HepG2 (cell line): Measurements from ENCODE around the gene INAFM2. TPM values are rescaled to one million over a fixed set of nuclear protein-coding genes. Genes with fewer than 3 reads are reported as not detected.

Experiments
- DBP ChIP-seq: sonication (generic); formaldehyde crosslinking; IDR thresholded peaks from 2 replicates; pipeline ENCODE4 v1.4.0; 2020; ENCODE audit warnings: missing genetic modification reagents; ENCODE audit errors: not compliant biosample characterization
- GMEB1 ChIP-seq: sonication (generic); formaldehyde crosslinking; IDR thresholded peaks from 2 replicates; pipeline ENCODE4 v1.5.1; 2020; ENCODE audit warnings: missing genetic modification reagents, mild to moderate bottlenecking, borderline replicate concordance
- HDAC1 ChIP-seq: sonication (generic); formaldehyde crosslinking; IDR thresholded peaks from 2 replicates; pipeline ENCODE4 v1.5.1; 2020; ENCODE audit warnings: mild to moderate bottlenecking, missing genetic modification reagents
- HHEX ChIP-seq: IDR thresholded peaks from 2 replicates; pipeline ENCODE4 v1.6.1; 2016; ENCODE audit warnings: control low read depth
- HIVEP1 ChIP-seq: sonication (generic); formaldehyde crosslinking; IDR thresholded peaks from 2 replicates; pipeline ENCODE4 v1.4.0; 2020; ENCODE audit warnings: mild to moderate bottlenecking, missing genetic modification reagents
- HNF4A ChIP-seq: sonication (generic); formaldehyde crosslinking; IDR thresholded peaks from 2 replicates; pipeline ENCODE4 v1.4.0; 2020; ENCODE audit warnings: missing genetic modification reagents
- JUNB ChIP-seq: sonication (generic); formaldehyde crosslinking; IDR thresholded peaks from 2 replicates; pipeline ENCODE4 v1.8.0; 2022; ENCODE audit warnings: missing genetic modification reagents, mild to moderate bottlenecking, borderline replicate concordance
- KMT2A ChIP-seq: sonication (generic); formaldehyde crosslinking; IDR thresholded peaks from 2 replicates; pipeline ENCODE4 v1.4.0; 2020; ENCODE audit warnings: missing genetic modification reagents
- MYNN ChIP-seq: sonication (generic); formaldehyde crosslinking; IDR thresholded peaks from 2 replicates; pipeline ENCODE4 v1.4.0; 2020; ENCODE audit warnings: mild to moderate bottlenecking, low read depth, missing genetic modification reagents
- MZF1 ChIP-seq: sonication (generic); formaldehyde crosslinking; IDR thresholded peaks from 2 replicates; pipeline ENCODE4 v1.8.1; 2023; ENCODE audit warnings: mild to moderate bottlenecking, missing genetic modification reagents, borderline replicate concordance
- NFIB ChIP-seq: sonication (generic); formaldehyde crosslinking; IDR thresholded peaks from 2 replicates; pipeline ENCODE4 v1.9.0; 2021; ENCODE audit warnings: missing genetic modification reagents, mild to moderate bottlenecking, borderline replicate concordance
- NR2F6 ChIP-seq, 2 experiments: IDR thresholded peaks; 2 replicates each; pipeline ENCODE4 v1.6.1; 2016; ENCODE audit warnings: antibody characterized with exemption in 1 of 2, mild to moderate bottlenecking in 1 of 2
- PHF21A ChIP-seq: sonication (generic); formaldehyde crosslinking; IDR thresholded peaks from 2 replicates; pipeline ENCODE4 v1.5.0; 2020; ENCODE audit warnings: mild to moderate bottlenecking, missing genetic modification reagents
- RAD51 ChIP-seq: fragments of 450-650 bp; IDR thresholded peaks from 2 replicates; pipeline ENCODE4 v1.6.1; 2016; ENCODE audit warnings: borderline replicate concordance
- RXRB ChIP-seq: IDR thresholded peaks from 2 replicates; pipeline ENCODE4 v1.6.1; 2016; ENCODE audit warnings: borderline replicate concordance, missing genetic modification reagents, missing compliant biosample characterization
- SUZ12 ChIP-seq: fragments of 150-350 bp; IDR thresholded peaks from 2 replicates; pipeline ENCODE4 v1.6.1; 2014; ENCODE audit warnings: low read depth, low read length
- TARDBP ChIP-seq: sonication (generic); formaldehyde crosslinking; IDR thresholded peaks from 2 replicates; pipeline ENCODE4 v1.8.0; 2022; ENCODE audit warnings: mild to moderate bottlenecking, missing genetic modification reagents
- TOE1 ChIP-seq: sonication (generic); formaldehyde crosslinking; IDR thresholded peaks from 2 replicates; pipeline ENCODE4 v1.4.0; 2020; ENCODE audit warnings: mild to moderate bottlenecking, missing genetic modification reagents
- ZBTB33 ChIP-seq: sonication (generic); formaldehyde crosslinking; IDR thresholded peaks from 2 replicates; pipeline ENCODE4 v1.4.0; 2020; ENCODE audit warnings: missing genetic modification reagents
- ZFYVE20 ChIP-seq: sonication (generic); formaldehyde crosslinking; IDR thresholded peaks from 2 replicates; pipeline ENCODE4 v1.8.0; 2023; ENCODE audit warnings: low read depth, mild to moderate bottlenecking, moderate library complexity, missing genetic modification reagents, borderline replicate concordance
- ZNF143 ChIP-seq: sonication (generic); formaldehyde crosslinking; IDR thresholded peaks from 2 replicates; pipeline ENCODE4 v1.4.0; 2020; ENCODE audit warnings: missing genetic modification reagents
- ZNF263 ChIP-seq: sonication (generic); formaldehyde crosslinking; IDR thresholded peaks from 2 replicates; pipeline ENCODE4 v1.4.0; 2020; ENCODE audit warnings: missing genetic modification reagents
- ZNF335 ChIP-seq: sonication (generic); formaldehyde crosslinking; IDR thresholded peaks from 2 replicates; pipeline ENCODE4 v1.4.0; 2020; ENCODE audit warnings: missing genetic modification reagents
- ZNF33A ChIP-seq: sonication (generic); formaldehyde crosslinking; IDR thresholded peaks from 2 replicates; pipeline ENCODE4 v1.5.1; 2020; ENCODE audit warnings: missing genetic modification reagents, mild to moderate bottlenecking, moderate library complexity, borderline replicate concordance
- ZNF563 ChIP-seq: sonication (generic); formaldehyde crosslinking; IDR thresholded peaks from 2 replicates; pipeline ENCODE4 v1.8.0; 2022; ENCODE audit warnings: mild to moderate bottlenecking, moderate library complexity, missing genetic modification reagents
- ZNF615 ChIP-seq: sonication (generic); formaldehyde crosslinking; IDR thresholded peaks from 2 replicates; pipeline ENCODE4 v1.5.0; 2020; ENCODE audit warnings: mild to moderate bottlenecking, missing genetic modification reagents, borderline replicate concordance
- ZNF775 ChIP-seq: sonication (generic); formaldehyde crosslinking; IDR thresholded peaks from 2 replicates; pipeline ENCODE4 v1.4.0; 2020; ENCODE audit warnings: missing genetic modification reagents, mild to moderate bottlenecking, moderate library complexity, borderline replicate concordance
- ZZZ3 ChIP-seq: sonication (generic); formaldehyde crosslinking; IDR thresholded peaks from 2 replicates; pipeline ENCODE4 v1.4.0; 2020; ENCODE audit warnings: missing genetic modification reagents, mild to moderate bottlenecking, borderline replicate concordance
- polyA plus RNA-seq, 8 experiments: library from polyadenylated mRNA; depleted of rRNA in 3 of 8; stranded (reverse) in 7 of 8; unstranded in 1 of 8; fragments of >200 nt; fragmentation: Illumina TruSeq in 4 of 8; extraction: Trizol in 4 of 8; gene quantifications; 2 replicates each; pipeline versions ENCODE4 v1.2.1 to v1.2.3, GENCODE V29; 2011 to 2016; ENCODE audit warnings: low read depth in 4 of 8, missing spikeins in 1 of 8, mixed read lengths in 1 of 8; ENCODE audit not compliant: insufficient read depth in 1 of 8
- total RNA-seq, 5 experiments: library from RNA; depleted of rRNA; stranded (reverse); fragments of >200 nt; fragmentation: Illumina TruSeq; extraction: Trizol; gene quantifications; 2 replicates each; pipeline ENCODE4 v1.2.3, GENCODE V29; 2016; ENCODE audit warnings: low read depth in 1 of 5

Gene INAFM2
- total and polyA plus RNA-seq, 2 of the 13 experiments (the other 11 are each of a cell fraction or from before 2014, with no cell fraction given): 5.5 to 6.5 TPM

- TF ChIP-seq HIVEP1 (CRISPR knock-in tag) (peak; percentile 60; the same call in 1 of the 2 replicates), RAD51 (no peak), MYNN (CRISPR knock-in tag) (no peak), TARDBP (no peak), ZNF615 (CRISPR knock-in tag) (no peak), GMEB1 (CRISPR knock-in tag) (peak; percentile 57; the same call in 1 of the 2 replicates), HDAC1 (CRISPR knock-in tag) (peak; percentile 82), HNF4A (CRISPR knock-in tag) (no peak), KMT2A (no peak; the same call in 1 of the 2 replicates), TOE1 (CRISPR knock-in tag) (peak; percentile 27; the same call in 1 of the 2 replicates), DBP (no peak), NR2F6 (IDR thresholded peaks at IDR 0.05) (no peak), NR2F6 (CRISPR knock-in tag; IDR thresholded peaks at IDR 0.05) (no peak), ZNF775 (CRISPR knock-in tag) (no peak), RXRB (CRISPR knock-in tag) (peak; percentile 31; the same call in 1 of the 2 replicates), HHEX (no peak), ZNF143 (CRISPR knock-in tag) (no peak), ZZZ3 (0 out of 2 replicates have a peak, but pooled peaks have one; percentile 33), NFIB (CRISPR knock-in tag) (no peak), MZF1 (no peak), ZNF335 (no peak), PHF21A (CRISPR knock-in tag) (peak; percentile 79), ZNF33A (CRISPR knock-in tag) (no peak), JUNB (CRISPR knock-in tag) (no peak), SUZ12 (no peak), ZNF563 (CRISPR knock-in tag) (peak; percentile 84), ZBTB33 (CRISPR knock-in tag) (no peak), ZNF263 (CRISPR knock-in tag) (no peak), ZFYVE20 (no peak)
Measured at GRCh38 chr15:40323239-40323952, at the start of gene INAFM2 (continued).
